Posterior cingulate gyrus (tissue), 11 donors: Measurements from ENCODE around the gene HIVEP3.

Source experiments
- DNase-seq, 10 donors: peaks; one replicate each; pipeline versions ENCODE4 v3.0.0 to v3.0.0-alpha.2; 2020 to 2021; ENCODE audit warnings: mixed read lengths in 3 of 10
- intact Hi-C: fragments of 100-400 bp; cut with DNase I; formaldehyde crosslinking; loops from one replicate; pipeline ENCODE4 v1.15.1; 2023

HIVEP3 gene

DNA sequence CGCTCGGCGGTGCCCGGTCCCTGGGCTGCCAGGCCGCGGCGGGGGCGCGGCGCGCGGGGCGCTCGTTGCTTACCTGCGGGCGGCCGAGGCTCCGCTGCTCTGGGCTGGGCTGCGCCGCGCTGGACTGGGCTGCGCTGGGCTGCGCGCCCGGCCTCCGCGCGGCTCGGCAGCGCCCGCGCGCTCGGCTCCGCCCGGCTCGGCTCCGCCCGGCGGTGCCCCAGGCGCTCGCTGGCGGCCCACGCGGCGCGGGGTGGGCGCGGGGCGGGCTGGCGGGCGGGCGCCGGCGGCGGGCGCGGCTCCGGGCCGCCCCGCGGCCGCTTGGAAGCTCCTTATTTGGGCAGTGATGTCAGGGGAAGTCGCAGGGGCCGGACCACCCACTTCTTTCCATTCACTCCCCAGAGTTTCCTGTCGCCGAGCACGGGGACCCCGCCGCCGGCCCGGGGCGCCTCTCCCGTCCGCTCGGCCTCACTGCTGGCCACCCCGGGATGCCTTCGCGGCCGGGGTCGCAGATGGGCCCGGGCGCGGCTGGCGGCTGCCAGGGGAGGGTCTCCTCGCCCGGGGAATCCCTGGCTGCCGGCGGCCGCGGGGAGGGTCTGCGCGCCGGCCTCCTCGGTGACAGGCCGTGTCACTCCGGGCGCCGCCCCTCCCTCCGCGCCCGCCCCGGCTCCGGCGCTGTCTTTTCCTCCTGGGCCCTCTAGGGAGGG lies 256.5 kb downstream of the HIVEP3 start:
- DNase-seq, result peak in 9 of 10 donors; percentile 52 to 93 (median 61)
- intact Hi-C loops, result no loop called here

DNA sequence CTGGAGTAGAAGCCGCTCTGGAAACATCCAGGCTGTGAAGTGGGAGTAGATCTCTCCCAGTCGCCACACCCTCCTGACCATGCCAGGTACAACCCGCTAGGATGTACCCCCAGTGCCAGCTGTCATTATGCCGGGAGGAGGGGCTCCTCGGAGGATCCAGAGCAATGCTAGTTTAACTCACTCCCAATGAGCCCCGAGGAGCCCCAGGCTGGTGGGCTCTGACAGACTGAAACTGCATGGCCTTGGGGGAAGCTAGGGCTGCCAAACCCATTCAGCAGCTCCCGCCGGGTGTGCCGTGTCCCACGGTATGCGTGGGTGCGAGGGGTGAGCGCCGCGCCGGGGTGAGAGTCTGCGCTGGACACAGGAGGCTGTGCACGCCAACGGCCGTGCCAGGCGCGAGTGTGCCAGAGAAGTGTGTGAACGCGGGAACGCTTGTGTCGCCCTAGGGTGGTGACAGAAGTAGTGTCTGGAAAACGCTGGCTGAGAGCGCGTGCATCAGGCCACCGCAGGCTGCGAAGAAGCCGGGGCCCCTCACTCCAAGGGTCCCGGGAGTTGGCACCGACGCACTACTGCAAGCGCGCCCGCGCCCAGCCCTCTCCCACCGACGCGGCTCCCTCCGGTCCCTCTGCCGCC lies 257.2 kb downstream of the HIVEP3 start:
- peak in 4 of 10 donors; percentile 25 to 88 (median 58) for DNase-seq
- intact Hi-C loops, result no loop called here

DNA sequence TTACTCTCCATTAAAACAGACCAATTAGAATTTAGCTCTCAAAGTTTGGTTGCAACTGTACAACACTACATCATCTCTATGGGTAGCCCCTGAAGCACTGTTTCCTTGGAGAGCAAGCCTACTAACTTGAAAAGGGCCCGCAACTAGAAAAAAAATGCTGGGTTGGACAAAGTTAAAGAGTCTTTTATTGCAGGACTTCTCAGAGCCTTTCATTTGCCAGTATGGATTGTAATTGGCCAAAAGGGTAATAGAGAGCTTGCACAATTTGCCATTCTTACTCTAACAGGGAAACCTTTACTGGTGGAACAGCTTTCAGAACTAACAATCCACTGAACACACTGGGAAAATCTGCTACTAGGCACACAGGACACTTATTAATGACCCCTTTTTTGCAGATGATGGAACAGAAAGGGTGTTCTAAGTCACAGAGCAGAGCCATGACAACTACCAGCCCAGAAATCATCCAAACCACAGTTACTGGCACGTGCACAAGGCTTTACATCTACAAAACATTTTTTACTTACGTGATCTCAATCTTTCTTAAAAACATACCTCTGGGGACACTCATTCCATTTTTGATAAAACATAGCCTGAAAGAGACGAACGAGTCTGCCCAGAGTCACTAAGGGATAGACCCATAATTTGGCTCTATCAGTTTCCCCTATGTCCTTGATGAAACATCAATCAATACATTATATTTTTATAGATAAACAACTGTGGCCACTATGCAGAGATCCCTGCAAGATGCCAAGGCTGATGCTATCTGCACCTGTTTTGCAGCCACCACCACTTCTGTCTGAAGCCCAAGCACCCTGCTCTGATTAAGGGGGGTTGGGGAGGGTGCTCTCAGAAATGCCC lies 257.9 kb downstream of the HIVEP3 start:
- peak in 1 of 10 donors; percentile 7 for DNase-seq
- intact Hi-C loops, result no loop called here

DNA sequence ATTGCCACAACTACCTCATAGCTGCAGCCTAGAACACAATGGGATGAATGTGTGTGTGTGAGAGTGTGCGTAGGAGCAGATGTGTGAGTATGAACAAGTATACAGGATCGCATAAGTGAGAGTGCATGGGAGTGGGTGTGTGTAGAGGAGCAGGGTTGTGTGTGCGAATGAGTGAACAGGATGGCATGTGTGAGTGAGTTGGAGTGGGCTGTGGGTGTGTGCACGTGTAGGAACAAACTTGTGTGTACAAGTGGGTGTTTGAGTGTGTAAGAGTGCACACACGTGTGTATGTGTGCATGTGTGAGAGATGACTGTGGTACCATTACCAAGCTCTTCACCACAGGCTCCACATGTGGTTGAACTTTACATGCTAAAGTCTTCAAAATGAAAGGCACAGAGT lies 258.8 kb downstream of the HIVEP3 start:
- intact Hi-C loops, result loop anchor here (10.0 kb wide), 1 partner anchor 85 kb away; no protein-coding TSS in a partner anchor
- peak in 1 of 10 donors; percentile 36 for DNase-seq

DNA sequence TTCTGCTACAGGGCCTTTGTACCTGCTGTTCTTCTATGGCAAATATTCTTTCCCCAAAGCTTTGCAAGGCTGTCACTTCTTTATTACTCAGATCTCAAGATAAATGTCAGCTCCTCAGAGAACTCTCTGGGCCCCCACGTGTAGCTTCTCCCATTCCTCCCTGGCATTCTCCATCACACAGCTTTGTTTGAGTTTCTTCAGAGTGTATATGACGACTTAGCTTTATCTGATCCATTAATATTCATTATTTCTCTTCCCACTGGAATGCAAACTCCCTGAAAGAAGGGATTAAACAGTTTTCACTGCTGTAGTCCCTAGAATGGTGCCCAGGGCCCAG lies 259.6 kb downstream of the HIVEP3 start:
- no peak for DNase-seq
- intact Hi-C loops, result loop anchor here (10.0 kb wide), 1 partner anchor 84 kb away; no protein-coding TSS in a partner anchor

DNA sequence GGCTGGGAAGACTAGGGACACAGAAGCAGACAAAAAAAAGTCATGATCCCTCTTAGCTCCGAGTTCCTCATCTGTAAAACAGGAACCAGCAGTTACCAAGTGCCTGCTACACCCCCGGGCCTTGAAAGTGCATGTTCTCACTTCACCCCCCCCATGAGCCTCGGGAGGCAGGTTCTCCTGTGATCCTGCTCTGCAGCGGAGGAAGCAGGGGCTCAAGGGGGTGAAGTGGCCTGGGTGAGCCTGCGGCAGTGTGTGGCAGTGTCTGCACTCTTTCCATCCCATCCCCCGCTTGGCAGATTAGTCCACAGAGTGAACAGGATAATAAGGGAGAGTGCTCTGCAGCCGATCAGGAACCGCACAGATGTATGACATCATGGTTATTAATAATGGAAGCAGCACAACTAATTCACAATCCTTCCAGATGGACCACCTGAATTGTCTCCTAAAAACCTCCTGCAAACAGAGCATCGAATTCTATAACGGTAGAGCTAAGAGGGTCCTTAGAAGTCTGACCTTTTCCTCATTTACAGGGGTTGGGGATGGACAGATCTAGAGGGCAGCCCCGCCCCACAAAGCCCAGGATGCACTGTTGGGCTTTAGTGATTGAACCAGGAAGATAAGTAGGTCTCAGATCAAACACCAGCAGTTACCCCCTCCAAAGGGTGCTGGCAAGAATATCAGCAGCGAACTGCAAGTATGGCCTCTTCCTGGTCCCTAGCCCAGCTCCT lies 260.1 kb downstream of the HIVEP3 start:
- DNase-seq, result peak in 1 of 10 donors; percentile 85
- intact Hi-C loops, result loop anchor here (10.0 kb wide), 1 partner anchor 84 kb away; no protein-coding TSS in a partner anchor

DNA sequence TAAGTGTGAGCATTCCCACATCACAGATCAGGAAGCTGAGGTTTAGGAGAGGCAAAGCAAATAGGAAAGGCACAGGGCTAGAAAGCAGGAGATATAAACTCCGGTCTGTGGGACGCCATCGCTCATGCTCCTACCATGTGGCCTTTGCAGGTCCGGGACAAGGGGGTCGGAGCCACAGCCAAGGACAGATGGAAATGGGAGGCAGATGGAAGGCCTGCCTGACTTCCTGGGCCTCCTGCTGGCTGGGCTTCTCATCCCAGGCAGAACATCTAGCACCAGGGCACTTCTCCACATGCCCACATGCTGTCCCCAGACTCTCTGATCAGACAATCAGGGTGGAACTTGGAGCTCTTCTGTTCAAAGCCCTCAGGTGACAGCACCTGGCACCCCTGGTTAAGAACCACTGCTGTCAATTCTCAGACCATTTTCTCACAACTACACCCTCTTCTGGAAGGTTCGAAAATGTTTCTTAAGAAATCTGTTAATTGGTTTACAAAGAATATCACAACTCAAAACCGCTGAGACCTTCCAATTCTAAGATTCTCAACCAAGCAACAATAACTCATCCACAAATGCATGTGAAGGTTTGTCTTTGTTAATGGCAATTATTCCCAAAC lies 260.9 kb downstream of the HIVEP3 start:
- DNase-seq, result peak in 1 of 10 donors; percentile 24
- intact Hi-C loops, result loop anchor here (10.0 kb wide), 1 partner anchor 83 kb away; no protein-coding TSS in a partner anchor

DNA sequence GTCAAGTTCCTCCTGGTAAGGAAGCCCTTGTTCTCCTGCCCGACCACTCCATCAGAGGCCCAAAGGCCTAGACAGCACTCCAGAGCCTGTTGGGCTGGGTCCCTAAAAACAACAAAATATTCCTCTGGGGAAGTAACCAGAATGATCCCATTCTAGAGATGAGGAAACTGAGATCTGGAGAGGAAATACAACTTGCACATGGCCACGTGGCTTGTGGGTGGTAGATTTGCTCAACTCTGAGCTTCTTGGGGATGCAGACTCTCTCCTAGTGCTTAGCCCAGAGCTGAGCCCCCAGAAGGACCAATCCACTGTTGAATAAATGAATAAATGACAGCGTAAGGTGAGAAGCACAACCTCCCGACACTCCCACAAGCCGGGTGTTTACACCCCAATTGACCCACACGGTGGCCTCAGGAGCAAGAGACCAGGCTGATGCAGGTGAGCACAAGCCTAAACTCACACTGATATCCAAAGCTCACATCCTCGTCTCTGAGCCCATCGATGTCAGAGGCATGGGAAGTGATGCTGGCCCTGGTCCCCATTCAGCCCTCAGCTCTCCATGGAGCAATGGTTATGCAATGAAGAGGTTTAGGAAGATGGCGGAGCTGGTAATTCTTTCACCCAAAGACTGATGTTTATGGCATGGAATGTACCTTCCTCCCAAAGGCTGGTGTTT lies 261.8 kb downstream of the HIVEP3 start:
- intact Hi-C loops, result loop anchor here (10.0 kb wide), 1 partner anchor 82 kb away; no protein-coding TSS in a partner anchor
- peak in 1 of 10 donors; percentile 35 for DNase-seq

DNA sequence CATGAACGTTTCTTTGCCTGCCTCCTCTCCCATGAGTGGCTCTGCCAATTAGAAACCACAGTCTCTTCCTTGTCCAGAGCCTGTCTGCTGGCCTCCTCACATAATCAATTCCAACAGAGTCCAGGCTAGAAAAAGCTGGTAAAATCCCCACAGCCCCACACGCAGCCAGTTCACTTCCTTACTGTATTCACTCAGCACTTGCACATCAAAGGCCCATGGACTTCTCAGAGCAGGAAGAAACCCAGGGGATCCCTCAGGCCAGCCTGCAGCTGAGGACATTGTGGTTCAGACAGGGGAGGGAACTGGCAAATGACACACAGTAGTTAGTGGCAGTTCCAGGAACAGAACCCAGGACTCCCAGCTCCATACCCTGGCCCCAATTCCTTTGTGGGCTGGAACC lies 262.7 kb downstream of the HIVEP3 start:
- intact Hi-C loops, result loop anchor here (10.0 kb wide), 1 partner anchor 81 kb away; no protein-coding TSS in a partner anchor
- DNase-seq, result peak in 1 of 10 donors; percentile 62

DNA sequence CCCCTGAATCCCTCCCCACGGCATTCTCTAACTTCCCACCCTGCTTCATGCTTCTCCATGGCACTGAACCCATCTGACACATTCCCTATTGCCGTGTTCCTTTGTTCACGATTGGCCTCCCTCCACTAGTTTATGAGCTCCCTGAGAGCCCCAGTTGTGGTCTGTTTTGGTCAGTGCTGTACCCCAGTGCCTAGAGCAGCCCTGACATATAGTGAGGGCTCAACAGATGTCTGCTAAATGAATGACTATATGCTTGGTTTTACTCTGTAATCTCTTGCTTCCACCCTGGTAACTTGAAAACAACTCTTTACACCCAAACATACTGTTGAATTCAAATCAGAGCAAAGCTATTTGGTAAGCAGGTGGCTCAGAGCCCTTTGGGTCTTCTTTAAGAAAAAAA lies 263.1 kb downstream of the HIVEP3 start:
- peak in 1 of 10 donors; percentile 32 for DNase-seq
- intact Hi-C loops, result loop anchor here (10.0 kb wide), 1 partner anchor 81 kb away; no protein-coding TSS in a partner anchor

DNA sequence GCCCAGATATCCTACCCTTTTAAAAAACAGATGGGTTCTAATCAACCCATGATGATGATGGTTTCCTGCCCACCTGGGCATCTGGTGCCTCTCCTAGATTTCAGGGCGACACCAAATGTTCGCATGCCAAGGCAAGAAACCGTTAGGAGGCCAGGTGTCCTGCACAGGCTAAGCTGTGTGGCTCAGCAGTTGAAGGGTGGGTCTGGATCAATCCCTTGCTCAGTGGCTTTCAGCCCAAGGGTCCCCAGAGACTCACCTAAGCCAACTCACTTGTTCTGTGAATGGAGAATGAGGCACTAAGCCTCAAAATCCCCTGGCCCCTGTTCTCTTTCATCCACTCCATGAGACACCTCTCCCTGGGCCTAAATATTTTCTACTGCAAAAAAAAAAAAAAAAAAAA lies 265.1 kb downstream of the HIVEP3 start:
- DNase-seq, result peak in 1 of 10 donors; percentile 33
- intact Hi-C loops, result loop anchor here (10.0 kb wide), 1 partner anchor 79 kb away; no protein-coding TSS in a partner anchor

DNA sequence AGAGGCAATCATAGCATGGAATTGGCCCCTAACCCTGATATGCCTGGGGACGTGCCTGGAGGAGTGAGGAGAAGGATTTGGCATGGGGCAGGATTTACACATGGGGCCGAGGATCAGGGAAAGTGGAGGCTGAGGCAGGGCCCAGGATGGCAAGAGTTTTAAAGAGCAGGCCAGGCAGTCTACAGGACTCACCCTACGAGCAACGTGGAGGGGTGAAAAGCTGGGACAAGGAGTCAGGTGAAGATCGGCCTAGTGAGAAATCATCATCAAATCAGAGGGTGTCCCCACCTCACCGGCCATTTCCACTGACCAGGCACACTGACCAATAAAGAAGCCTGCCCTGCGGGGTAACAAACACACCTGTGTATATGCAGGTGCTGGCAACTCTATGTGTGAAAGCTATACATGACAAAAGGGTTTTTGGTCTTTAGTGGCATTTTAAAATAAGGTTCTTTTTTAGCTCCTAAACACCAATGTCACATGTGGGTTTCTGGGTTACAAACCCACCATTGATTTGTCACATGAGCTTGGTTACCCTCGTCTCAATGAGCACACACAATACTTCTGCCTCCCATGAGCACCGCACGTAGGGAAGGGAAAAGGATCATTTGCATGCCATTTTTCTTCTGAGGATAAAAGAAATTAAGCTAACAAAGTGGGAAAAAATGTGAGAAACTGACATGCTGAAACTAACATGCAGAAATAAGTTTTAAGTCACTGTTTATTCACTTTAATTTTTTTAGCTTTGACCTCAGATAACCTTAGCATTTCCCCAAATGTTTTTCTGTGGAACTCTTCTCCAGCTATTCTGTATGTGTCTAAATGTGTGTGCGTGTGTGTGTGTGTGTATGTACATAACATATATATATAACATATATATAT lies 266.1 kb downstream of the HIVEP3 start:
- intact Hi-C loops, result loop anchor here (10.0 kb wide), 1 partner anchor 78 kb away; no protein-coding TSS in a partner anchor
- DNase-seq, result peak in 1 of 10 donors; percentile 59

DNA sequence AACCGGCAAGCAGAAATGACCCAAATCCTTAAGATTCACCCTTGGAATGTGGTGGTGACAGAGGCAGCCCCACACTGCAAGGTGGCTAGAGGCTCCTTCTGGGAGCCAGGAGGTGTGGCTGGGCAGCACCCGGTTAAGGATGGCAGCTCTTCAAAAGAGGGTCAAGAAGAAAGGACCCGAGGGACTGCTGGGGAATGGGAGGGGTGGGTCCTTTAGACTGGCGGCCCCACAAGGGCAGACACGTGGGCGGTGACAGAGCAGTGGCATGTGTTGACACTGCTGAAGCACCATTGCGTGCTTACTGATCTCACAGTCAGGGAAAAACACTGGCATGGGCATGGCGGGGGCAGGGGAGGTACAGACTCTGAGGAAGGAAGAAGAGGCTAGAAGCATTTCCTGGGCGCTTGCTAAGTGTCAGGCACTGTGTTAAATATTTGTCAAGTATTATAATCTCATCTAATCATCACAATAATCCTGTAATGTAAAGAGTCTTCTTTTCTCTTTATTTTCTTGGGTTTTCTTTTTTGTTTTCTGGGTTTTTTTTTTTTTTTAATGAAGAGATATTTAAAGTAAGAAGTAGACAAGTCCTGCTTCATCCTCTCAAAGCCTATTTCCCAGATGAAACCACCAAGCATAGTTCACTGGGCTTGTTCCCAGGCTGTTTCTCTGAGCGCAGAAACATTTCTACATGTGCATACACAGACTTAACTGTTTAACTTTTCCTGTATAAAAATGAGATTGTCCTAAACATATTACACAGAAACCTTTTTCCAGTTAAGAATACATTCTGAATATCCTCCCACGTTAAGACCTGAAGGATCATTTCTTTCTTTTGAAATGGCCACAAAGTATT lies 268.5 kb downstream of the HIVEP3 start:
- intact Hi-C loops, result loop anchor here (10.0 kb wide), 1 partner anchor 75 kb away; no protein-coding TSS in a partner anchor
- DNase-seq, result peak in 1 of 10 donors; percentile 88

DNA sequence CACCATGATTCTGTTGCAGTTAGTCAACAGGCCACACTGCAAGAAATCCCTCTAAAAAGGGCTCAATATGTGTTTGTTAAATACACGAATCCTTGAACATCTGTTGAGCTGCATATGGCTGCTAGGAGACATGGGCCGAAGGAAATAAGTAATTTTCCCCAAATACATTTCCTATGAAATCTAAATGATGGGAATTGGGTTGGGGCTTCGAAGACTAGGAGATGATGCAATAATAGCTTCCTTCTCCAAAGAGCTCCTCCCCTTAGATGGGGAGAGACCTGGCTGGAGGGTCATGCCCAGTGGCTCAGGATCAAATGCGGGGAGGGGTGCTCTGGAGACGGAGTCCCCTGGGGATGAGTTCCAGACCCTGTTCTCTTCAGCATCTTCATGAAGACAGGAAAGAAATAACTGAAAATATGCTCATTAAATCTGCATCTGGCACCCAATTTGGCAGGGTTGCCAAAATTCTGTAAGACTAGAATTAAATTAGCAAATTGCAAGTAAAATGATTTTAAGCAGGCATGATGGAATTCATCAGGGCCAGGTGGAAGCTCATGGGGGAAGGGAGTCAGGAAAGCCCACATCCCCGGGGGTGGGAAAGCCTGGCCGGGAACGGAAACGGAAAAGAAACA lies 269.2 kb downstream of the HIVEP3 start:
- intact Hi-C loops, result loop anchor here (10.0 kb wide), 1 partner anchor 75 kb away; no protein-coding TSS in a partner anchor
- peak in 1 of 10 donors; percentile 31 for DNase-seq

DNA sequence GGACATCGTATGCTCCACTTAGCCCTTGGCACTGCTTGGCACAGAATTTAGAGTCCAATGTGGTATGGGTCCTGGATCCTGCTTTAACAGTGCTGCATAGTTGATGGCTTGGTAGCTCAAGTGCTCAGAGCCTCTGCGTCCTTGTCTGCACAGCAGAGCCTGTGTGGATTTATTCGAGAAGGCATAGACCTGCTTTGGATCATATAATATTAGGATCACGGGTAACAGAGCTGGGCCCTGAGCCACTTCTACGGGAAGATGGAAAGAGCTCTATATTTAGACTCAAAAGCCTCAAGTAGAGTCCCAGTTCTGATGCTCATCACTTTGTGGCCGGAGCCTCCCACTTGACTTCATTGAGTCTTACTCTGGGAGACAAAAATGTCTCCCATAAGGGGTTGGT lies 269.9 kb downstream of the HIVEP3 start:
- peak in 1 of 10 donors; percentile 16 for DNase-seq
- intact Hi-C loops, result no loop called here

DNA sequence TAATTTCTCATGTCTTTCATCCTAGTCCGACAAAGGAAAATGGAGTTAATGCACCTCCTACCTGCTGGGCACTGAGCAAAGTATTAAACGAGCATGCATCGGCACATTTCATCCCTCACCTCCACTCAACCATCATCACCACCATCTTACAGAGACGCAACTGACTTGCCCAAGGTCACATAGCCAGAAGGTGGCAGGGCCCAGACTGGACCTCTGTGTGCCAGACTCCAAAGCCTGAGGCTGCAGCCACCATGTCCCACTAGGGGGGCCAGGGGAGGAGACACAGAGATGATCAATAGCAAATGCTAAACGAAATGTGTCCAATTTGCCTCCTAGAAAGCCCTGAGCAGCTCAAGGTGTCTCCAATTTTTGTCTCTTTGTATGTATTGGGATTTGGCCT lies 270.5 kb downstream of the HIVEP3 start:
- DNase-seq, result peak in 1 of 10 donors; percentile 46
- intact Hi-C loops, result no loop called here
